Occipital lobe (tissue), 3 donors: Measurements from ENCODE around the gene DNAL1. TPM values are rescaled to one million over a fixed set of nuclear protein-coding genes. Genes with fewer than 3 reads are reported as not detected.

Experiments used
- DNase-seq: peaks from one replicate; lab custom pipeline; 2025; lab: John Stamatoyannopoulos, UW
- small RNA-seq: library from RNA; depleted of rRNA; stranded (forward); fragments of <200 nt; gene quantifications from one replicate; pipeline ENCODE3, GENCODE V24; 2014
- total RNA-seq: library from RNA; depleted of rRNA; stranded (reverse); fragments of >200 nt; gene quantifications from one replicate; pipeline ENCODE4 v1.2.3, GENCODE V29; 2014

Gene DNAL1
- total RNA-seq, 1 donor from 2014 or later, result 30.6 TPM

DNA sequence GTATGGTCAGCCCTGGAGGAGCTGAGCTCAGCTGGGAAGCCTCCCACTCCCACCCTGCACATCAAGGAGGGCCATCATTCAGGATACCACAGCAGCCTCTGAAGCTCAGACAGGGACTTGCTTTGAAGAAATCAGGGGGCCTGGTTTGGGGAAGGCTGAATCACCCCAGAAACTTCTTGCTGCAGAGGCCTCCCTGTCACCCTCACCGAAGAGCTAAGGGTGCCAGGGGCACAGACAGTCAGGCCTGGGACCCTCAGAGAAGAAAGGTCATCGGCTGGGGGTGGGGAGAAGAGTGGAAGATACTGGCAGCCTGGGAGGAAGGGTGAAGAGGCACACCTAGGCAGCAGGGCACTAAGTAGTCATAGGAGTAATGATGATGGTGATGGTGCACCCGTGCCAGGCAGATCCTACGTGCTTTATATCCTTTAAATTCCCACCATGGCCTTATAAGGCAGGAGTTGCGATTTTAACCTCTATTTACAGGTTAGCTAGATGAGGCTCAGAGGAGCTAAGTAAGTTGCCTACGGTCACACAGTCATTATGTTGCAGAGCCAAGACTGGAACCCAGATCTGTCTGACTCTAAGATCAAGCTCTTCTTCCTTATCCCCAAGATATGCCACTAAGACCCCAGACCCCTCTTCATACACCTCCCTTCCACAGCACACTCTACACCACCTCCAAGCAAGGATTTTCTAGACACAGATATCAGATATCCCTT, 97.9 kb downstream of the DNAL1 start:
- DNase-seq, result no peak

DNA sequence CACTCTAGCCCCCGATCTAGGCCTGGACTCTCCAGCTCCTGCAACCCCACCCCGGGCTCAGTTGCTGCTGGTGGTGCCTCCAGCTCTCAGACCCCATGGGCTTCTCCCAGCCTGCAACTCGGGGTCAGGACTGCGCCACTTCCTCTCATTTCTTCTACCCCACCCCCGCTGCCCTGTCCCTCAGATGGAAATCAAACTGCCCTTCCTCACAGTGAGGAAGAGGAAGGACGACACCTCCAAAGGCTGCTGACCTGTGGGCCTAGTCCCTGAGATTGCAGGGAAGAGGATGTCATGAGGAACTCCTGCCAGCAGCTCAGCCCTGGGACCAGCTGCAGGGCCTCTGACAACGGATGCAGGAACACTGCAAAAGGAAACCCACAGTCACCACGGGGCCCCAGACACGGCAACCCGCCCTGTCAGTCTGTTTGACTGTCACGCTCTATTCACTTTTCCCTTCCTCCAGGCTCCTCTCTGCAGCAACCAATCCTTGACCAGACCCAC, 98.7 kb downstream of the DNAL1 start:
- DNase-seq, result no peak

DNA sequence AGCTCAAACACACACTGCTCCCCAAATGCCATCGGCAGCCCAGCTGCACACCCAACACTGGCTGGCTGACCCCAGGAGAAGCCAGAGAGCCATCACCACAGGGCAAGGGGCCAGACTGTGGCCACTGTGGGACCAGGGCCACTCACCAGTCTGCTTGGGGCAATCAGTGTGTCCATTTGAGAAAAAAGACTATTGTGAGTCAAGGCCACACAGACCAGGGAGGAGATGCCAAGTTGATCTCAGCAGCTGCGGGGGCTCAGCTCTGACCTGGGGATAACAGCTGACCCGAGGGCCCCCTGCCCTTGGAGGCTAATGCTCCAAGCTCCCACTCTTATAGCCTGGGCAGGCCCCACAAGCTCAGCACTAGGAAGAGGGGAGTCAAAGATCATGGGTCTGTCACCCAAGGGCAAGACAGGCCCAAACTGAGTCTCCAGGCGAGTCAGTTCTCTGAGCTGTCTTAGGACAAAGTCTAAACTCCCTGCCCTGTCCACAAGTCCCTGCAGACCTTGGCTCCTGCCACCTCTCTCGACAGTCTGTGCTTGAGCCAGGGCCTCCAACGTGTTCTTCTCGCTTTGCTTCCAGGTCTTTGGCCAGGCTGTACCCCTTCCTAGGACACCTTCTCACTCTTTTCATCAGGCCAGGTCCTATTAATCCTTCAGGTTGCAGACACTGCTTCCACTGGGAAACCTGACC, 99.5 kb downstream of the DNAL1 start:
- peak; percentile 30 for DNase-seq

DNA sequence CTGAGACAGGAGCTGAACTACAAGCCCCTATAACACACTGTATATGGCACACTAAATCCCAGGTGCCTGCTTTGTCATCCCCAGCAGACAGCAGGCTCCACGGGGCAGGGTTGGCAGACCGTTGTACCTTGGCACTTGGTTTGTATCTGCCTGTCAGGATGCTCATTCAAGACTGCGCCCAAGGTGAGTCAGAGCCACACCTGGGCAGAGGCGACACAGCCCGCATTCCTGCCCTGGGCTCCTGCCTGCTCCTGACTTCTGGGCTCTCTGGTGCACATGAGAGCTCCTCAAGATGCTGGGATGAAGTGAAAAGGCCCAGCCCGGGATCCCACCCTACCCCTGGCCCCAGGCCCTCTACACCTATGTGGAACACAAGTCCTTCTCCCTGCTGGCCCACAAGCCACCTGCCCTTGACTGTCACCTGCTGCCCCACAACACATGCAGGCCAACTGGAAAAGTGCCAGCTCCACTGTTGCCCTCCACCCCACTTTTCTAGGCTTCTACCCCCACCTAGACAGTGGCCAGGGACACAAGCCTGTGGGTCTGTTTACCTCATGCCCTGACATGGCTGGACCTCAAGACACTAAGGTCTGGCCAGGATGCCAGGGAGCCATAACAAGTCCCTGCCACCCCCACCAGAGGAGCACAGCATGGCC, 100.2 kb downstream of the DNAL1 start:
- DNase-seq, result no peak

DNA sequence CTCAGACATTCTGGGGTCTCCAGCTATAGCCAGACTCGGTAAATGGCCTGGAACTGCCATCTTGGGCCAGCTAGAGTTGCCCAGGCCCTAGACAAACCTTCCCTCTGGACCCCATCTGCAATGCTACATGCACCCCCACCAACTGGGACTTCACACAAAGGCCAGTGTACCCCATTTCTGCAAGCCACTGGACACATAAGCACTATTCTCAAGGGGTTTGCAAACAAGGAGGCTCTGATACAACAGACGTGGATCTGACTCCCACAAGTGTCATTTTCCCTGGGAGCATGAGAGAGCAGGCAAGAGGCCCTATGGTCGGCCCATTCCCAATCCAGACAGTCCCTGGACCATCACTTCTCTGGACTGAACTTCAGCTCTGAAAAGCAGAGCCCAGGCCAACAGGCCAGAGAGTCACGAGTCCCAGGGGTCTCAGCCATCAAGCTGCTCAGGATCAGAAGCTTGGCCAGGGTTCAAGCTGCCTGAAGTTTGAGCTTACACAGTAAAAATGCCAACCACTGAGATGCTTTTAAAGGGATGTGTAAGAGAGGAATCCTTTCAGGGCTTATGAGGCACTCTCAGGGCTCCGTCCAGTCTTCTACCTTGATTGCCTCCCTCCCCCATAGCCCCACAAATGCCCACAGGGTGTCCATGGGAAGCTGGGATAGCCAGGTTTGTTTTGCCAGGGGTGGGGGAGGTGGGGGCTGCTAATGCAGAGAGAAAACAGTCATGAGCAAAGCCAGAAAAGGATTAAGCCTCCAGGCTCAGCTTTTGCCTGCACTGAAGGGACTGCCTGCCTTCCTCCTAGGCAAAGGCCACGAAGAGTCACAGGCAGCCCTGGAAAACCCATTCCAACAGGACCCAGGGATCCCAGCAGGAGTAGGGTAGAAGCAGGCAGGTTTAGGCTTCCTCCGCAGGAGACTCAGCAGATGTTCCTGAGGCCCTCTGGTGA, 101.1 kb downstream of the DNAL1 start:
- no peak for DNase-seq

DNA sequence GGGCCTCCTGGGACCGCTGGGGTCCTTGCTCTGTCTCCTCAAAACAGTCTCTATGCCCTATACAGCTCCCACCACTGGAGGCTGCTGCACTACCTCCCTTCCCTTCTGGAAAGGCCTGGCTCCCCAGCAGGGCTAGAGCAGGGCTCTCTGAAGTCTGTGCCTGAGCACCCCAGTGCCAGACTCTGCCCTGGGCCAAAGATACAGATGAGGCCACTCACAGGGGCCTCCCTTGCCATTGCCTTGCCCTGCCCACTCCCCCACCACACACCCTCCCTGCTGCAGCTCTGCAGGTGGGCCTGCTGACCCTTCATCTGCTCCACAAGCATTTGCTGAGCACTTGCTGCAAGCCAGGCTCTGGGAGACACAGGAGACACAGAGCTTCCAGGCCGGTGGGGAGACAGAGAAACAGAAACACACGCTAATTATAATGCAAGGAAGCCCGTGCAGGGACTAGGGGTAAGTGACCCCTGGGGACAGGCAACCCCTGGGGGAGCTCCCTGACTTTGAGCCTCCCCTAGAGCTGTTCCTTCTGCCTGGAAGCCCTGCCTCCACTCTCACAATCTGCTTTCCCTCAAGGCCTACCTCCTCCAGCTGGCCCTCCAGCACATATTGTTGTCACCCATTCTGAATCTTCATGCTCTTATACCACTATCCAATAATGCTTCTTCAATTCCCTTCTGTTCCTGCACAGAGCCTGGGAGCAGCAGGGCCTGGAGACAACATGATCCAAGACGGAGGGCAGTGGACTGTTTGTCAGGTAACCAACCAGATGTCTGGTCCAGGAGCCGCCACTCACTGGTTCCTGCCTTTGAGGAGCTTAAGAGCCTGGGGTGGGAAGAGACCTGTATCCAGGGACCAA, 102.0 kb downstream of the DNAL1 start:
- DNase-seq, result no peak

DNA sequence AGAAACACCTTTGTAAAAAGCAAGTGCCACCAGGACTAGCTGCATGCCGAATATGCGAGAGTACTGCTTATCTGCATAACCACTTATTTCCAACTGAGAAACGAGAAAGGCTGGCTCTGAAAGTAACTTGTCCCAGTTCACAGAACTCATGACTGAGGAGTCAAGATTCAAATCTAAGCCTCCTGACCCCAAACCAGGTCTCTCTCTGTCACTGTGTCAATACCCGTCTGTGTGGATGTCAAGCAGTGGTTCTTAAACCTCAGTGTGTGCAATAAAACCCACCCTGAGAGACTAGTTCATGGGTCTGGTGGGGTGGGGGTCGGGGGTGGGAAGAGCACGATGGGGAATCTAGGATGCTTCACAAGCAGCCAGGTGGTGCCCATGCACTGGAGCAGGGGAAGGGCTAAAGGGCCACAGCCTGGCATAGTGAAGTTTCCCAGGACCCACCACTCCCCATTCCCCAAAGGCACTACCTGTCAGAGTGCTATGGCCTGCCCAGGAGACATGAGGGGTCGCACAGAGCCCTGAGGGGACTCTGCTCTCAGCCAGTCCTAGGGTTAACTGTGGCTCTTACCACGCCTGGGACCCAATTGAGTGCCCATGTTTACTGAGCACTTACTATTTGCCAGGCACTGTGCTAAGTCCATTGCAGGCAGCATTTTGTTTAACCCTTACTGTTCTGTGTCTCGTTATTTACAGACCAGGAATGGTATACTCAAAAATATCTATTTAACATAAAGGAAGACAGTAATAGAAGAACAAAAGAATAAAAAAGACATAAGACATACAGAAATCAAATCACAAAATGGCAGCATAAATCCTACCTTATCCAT, 102.8 kb downstream of the DNAL1 start:
- DNase-seq, result no peak

DNA sequence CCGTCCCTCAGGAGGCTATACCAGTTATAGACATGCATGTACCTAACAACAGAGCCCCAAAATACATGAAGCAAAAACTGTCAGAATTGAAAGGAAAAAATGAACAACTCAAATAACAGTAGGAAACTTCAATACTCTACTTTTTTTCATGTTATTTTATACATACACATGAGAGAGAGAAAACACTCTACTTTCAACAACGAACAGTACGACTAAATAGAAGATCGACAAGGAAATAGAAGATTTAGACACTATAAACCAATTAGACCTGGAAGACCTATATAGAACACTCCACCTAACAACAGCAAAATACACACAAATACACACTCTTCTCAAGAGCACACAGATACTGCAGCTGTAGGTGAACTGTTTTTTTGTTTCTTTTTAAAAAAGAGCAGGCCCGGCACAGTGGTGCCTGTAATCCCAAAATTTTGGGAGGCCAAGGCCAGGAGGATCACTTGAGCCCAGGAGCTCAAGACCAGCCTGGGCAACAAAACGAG, 104.1 kb downstream of the DNAL1 start:
- DNase-seq, result no peak

DNA sequence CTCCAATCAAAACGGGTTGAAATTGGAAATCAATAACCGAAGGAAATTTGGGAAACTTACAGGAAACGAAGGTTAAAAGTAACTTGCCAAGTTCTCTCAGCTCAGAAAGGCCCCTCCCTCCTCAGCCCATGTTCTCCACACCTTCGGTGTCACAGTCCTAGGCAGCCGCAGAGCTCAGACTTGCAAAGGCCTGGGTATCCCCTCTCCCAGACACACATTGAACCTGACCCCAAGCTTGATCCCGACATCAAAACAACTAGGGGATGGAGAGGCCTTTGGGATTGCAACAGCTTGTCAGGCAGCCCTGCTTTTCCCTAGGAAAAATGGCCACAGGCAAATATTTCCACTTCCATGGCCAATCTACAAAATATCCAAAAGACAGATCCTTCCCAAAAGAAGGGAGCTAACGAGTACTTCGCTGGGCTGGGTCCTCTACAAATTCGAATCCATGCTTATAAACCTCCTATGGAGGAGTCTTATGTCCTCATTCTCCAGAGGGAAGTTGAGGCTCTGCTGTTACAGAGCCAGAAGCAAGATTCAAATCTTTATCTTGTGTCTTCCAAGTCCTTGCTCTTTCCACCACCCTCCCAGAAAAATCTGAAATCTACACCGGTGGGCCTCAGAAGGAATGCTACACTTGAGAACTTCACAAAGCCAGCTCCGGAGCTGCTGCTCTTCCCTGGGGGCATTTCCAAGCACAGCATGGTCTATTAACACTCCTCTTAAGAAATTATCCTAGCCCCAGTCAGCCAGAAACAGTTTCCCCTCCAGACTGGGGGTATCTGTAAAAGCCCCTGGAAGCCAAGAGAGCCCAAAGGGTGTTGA, 105.1 kb downstream of the DNAL1 start:
- no peak for DNase-seq

DNA sequence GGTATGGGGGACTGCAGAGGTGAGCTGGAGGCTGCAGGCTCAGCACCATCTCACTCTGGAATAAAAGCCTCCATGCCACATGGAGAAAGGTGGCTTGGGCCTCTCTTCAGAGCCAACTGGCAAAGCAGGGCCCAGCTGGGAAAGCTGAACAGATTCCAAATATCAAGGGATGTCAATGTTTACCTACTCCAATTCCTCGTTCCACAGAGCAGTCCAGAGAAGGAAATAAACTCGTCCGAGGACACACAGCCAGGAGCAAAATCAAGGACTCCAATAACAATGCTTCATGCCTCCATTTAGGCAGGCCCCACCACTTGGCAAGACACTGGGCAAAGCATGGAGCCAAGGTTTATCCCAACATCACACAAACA, 105.7 kb downstream of the DNAL1 start:
- DNase-seq, result no peak

DNA sequence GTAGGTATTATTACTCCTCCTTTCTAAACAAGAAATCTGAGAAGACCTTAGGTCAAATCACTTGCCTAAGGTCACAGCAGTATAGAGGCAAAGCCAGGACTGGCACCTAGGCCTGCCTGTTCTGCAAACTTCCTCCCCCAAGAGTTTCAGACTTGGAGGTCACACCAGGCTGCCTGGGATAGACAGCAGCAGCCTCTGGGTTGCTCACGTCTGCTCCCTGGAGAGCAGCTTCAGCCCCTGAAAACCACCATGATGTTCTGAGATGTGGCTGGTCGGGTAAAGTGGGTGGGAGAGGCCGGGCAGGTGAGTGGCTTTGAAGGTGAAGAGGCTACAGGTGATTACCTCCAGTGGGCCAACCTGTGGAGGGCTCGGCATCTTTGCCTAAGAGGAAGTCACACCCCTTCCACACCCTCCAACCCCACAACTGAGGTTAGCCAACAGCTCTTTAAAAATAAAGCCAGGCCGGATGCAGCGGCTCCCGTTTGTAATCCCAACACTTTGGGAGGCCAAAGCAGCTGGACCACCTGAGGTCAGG, 106.4 kb downstream of the DNAL1 start:
- no peak for DNase-seq

DNA sequence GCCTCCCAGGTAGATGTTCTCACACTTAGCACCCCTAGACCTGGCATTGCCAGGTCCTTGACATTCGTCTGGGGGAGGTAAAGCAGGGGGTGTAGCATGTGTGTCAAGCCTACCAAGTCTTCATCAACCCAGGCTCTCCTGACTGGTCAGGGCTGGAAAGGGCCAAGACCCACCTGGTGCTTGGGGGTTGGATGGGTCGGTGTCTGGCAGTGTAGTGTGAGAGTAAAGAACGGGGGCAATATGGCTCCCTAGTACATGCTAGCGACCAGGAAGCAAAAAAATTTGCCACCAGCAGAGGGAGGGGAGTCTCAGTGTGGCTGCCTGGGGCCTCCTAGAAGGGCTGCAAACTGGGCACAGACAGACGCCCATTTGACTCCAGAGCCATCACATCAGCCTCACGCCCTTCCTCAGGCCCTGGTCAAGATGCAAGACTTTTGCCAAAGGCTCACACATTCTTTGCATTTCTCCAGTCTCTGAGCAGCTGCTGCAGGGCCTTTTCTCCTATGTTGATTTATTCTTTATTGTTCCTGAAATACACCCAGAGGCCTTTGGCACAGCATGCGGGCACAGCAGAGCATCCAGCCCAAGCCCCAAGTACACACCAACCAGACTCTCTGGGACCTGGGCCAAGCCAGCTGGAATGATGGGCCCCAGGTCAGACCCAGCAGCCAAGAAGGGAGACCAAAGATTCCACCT, 107.7 kb downstream of the DNAL1 start:
- DNase-seq, result no peak

Small RNAs within 50 kb of the gene (small RNA-seq; reads per million reads assigned to genes)
- gene RNU6-240P, result not detected

Other genes with a start within 250 kb of the DNAL1 start
- 18.7 TPM for gene NUMB, start 186.4 kb upstream of the DNAL1 start, total RNA-seq
- gene RIOX1, start 154.1 kb upstream of the DNAL1 start, total RNA-seq, result 28.2 TPM
- gene ACOT1, start 107.8 kb upstream of the DNAL1 start, total RNA-seq, result 3.3 TPM
- 1.4 TPM for gene HEATR4, start 86.0 kb upstream of the DNAL1 start, total RNA-seq
- 36.0 TPM for gene ACOT2, start 75.8 kb upstream of the DNAL1 start, total RNA-seq
- 1.7 TPM for gene ACOT4, start 53.1 kb upstream of the DNAL1 start, total RNA-seq
- gene ACOT6, start 32.5 kb upstream of the DNAL1 start, total RNA-seq, result not detected
- gene PNMA1, start 69.4 kb downstream of the DNAL1 start, total RNA-seq, result 76.1 TPM
- 8.3 TPM for gene PTGR2, start 206.8 kb downstream of the DNAL1 start, total RNA-seq
- 67.7 TPM for gene ZNF410, start 241.9 kb downstream of the DNAL1 start, total RNA-seq